Nephron (organoid): ENCODE data around the gene DMAC2.
A peak's percentile ranks its signal among the peaks of the same experiment; 100 is the strongest.
"Not testable (repeated sequence)": the region's sequence is repeated elsewhere in the genome, so short reads cannot be mapped to it uniquely, and the experiment has no call there.

Experiments used
- H3K27ac Mint-ChIP-seq, 3 experiments: 2 replicates each; pipeline ENCODE4 v1.8.0; 2020; ENCODE audit warnings: mixed read lengths in 3 of 3, mild to moderate bottlenecking in 2 of 3, moderate library complexity in 1 of 3
- H3K27me3 Mint-ChIP-seq: 2 replicates; pipeline ENCODE4 v1.8.0; 2021; ENCODE audit warnings: low read depth, mild to moderate bottlenecking, moderate library complexity, mixed read lengths
- H3K36me3 Mint-ChIP-seq: 2 replicates; pipeline ENCODE4 v1.8.0; 2020; ENCODE audit warnings: low read depth, mixed read lengths
- H3K4me1 Mint-ChIP-seq: 2 replicates; pipeline ENCODE4 v1.8.0; 2020; ENCODE audit warnings: mixed read lengths
- H3K4me3 Mint-ChIP-seq, 3 experiments: 2 replicates each; pipeline ENCODE4 v1.8.0; 2020; ENCODE audit warnings: mild to moderate bottlenecking in 3 of 3, mixed read lengths in 3 of 3, moderate library complexity in 2 of 3
- H3K9me3 Mint-ChIP-seq: 2 replicates; pipeline ENCODE4 v1.8.0; 2020; ENCODE audit warnings: mixed read lengths
- TF ChIP-seq, protein P1 (sequence below), 3 experiments: fragments of 200-600 bp; sonication (generic); IDR thresholded peaks; one replicate each; pipeline ENCODE4 v1.5.0; 2021; ENCODE audit warnings: antibody characterized with exemption in 3 of 3; ENCODE audit not compliant: unreplicated experiment in 3 of 3

The DMAC2 gene

GRCh38 chr19:41436674-41436951 lies 3.1 kb downstream of the DMAC2 start:
- Mint-ChIP-seq H3K4me3 (peak overlapping the region; percentile 33 to 60 (median 33)), H3K4me1 (peaks cover 11% of the 10 kb centered on the region), H3K9me3 (no peaks in the 10 kb centered on the region), H3K36me3 (peaks cover 32% of the 10 kb centered on the region), H3K27ac (no peak overlapping the region), H3K27me3 (no peaks in the 10 kb centered on the region)
- TF ChIP-seq, protein P1, sequence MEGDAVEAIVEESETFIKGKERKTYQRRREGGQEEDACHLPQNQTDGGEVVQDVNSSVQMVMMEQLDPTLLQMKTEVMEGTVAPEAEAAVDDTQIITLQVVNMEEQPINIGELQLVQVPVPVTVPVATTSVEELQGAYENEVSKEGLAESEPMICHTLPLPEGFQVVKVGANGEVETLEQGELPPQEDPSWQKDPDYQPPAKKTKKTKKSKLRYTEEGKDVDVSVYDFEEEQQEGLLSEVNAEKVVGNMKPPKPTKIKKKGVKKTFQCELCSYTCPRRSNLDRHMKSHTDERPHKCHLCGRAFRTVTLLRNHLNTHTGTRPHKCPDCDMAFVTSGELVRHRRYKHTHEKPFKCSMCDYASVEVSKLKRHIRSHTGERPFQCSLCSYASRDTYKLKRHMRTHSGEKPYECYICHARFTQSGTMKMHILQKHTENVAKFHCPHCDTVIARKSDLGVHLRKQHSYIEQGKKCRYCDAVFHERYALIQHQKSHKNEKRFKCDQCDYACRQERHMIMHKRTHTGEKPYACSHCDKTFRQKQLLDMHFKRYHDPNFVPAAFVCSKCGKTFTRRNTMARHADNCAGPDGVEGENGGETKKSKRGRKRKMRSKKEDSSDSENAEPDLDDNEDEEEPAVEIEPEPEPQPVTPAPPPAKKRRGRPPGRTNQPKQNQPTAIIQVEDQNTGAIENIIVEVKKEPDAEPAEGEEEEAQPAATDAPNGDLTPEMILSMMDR (IDR thresholded peaks at IDR 0.05; ENCODE audit: unreplicated experiment in 3 of 3) = no peak

DNA sequence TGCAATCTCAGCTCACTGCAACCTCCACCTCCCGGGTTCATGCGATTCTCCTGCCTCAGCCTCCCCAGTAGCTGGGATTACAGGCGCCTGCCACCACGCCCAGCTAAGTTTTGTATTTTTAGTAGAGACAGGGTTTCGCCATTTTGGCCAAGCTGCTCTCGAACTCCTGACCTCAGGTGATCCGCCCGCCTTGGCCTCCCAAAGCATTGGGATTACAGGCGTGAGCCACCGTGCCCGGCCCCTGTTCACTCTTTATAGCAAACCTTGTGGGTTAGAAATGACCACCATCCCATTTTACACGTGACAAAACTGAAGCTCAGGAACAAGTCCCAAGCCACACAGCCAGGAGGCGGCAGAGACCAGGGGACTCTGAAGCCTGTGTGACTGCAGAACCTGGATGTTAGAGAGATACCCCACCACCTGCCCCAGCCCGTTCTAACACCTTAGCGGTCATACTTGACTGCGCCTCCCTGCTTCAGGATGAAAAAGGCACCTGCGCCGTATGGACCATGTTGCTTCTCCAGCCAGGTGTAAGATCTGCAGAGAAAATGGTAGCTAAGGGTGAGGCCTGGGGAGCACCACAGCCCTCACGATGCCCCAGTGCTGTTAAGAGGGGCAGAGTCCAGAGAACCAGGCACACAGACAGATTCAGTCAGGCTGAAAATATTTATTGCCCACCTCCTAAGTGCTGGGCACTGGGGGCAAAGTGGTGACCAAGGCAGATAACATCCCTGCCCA lies 3.6 kb downstream of the DMAC2 start:
- peaks cover 14% of the 10 kb centered on the region for H3K4me1 Mint-ChIP-seq

DNA sequence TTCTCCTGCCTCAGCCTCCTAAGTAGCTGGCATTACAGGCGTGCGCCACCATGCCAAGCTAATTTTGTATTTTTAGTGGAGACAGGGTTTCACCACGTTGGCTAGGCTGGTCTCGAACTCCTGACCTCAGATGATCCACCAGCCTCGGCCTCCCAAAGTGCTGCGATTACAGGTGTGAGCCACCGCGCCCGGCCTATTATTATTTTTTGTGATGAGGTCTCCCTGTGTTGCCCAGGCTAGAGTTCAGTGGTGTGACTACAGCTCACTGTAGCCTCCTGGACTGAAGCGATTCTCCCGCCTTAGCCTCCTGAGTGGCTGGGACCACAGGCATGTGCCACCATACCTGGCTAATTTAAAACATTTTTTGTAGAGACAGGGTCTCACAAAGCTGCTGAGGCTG lies 4.3 kb downstream of the DMAC2 start:
- H3K4me3 Mint-ChIP-seq, H3K27ac Mint-ChIP-seq, H3K9me3 Mint-ChIP-seq, H3K27me3 Mint-ChIP-seq: not testable (repeated sequence)
- Mint-ChIP-seq H3K4me1 (peaks cover 14% of the 10 kb centered on the region), H3K36me3 (peaks cover 39% of the 10 kb centered on the region)

More for the DNA sequence above, 3.6 kb downstream of the DMAC2 start:
- H3K27me3 Mint-ChIP-seq = no peaks in the 10 kb centered on the region
- no peak overlapping the region for H3K27ac Mint-ChIP-seq
- peak overlapping the region in 2 of 3 experiments; percentile 33 to 60 for H3K4me3 Mint-ChIP-seq
- no peaks in the 10 kb centered on the region for H3K9me3 Mint-ChIP-seq
- peaks cover 35% of the 10 kb centered on the region for H3K36me3 Mint-ChIP-seq
- TF ChIP-seq, protein P1 (IDR thresholded peaks at IDR 0.05; ENCODE audit: unreplicated experiment in 3 of 3) = no peak

DNA sequence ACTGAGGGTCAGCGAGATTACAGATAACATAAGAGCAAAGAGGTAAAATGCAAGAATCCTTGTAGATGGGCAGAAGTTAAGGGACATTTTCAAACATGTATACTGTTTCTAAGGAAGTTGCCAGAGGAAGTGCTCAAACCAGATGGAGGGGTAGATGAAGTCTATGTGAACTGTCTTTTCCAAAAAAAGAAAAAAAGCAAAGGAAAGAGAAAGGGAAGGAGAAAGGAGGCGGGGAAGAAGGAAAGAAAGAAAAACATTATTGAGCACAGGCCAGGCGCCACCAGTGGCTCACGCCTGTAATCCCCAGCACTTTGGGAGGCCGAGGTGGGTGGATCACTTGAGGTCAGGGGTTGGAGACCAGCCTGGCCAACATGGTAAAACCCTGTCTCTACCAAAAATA lies 5.3 kb downstream of the DMAC2 start:
- Mint-ChIP-seq H3K36me3 (peaks cover 39% of the 10 kb centered on the region), H3K4me1 (peaks cover 14% of the 10 kb centered on the region), H3K9me3 (no peaks in the 10 kb centered on the region), H3K27me3 (no peaks in the 10 kb centered on the region), H3K4me3 (peak overlapping the region in 1 of 3 experiments; percentile 10), H3K27ac (no peak overlapping the region)
- TF ChIP-seq, protein P1 (IDR thresholded peaks at IDR 0.05; ENCODE audit: unreplicated experiment in 3 of 3) = no peak

DNA sequence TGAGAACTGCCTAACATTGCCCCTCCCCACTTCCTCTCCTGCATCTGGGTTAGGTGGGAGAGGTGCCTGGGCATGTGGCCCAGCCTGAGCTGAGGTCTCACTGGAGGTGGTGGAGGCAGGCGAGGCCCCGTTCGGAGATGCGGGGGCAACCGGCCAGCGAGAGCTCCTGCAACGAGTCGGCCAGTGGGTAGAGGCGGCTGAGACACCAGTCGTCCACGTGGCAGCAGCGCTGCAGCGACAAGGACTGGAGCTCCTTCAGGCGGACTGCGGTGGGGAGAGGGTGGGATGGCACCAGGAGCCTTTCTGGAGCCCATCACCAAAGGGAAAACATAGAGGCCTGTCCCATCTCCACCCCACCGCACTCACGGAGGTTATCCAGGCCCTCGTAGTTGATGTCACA lies 6.5 kb downstream of the DMAC2 start:
- peaks cover 34% of the 10 kb centered on the region for H3K36me3 Mint-ChIP-seq
- no peaks in the 10 kb centered on the region for H3K27me3 Mint-ChIP-seq
- TF ChIP-seq, protein P1 (IDR thresholded peaks at IDR 0.05; ENCODE audit: unreplicated experiment in 3 of 3) = no peak
- no peak overlapping the region for H3K4me3 Mint-ChIP-seq
- peaks cover 26% of the 10 kb centered on the region for H3K4me1 Mint-ChIP-seq
- H3K27ac Mint-ChIP-seq = no peak overlapping the region
- H3K9me3 Mint-ChIP-seq = no peaks in the 10 kb centered on the region

- TF ChIP-seq, protein P1 (IDR thresholded peaks at IDR 0.05; ENCODE audit: unreplicated experiment in 3 of 3) = peak; percentile 31 to 40 (median 32)
- Mint-ChIP-seq H3K9me3 (no peaks in the 10 kb centered on the region), H3K27me3 (no peaks in the 10 kb centered on the region), H3K4me1 (peaks cover 31% of the 10 kb centered on the region), H3K36me3 (peaks cover 33% of the 10 kb centered on the region), H3K27ac (peak overlapping the region; percentile 35 to 82 (median 61)), H3K4me3 (peak overlapping the region in 2 of 3 experiments; percentile 22 to 37)
These were observed 8.0 kb downstream of the DMAC2 start for GRCh38 chr19:41431426-41432386.
